NCI-H446 treated with DMSO at 0.1 percent for 48 hours (cell line): ENCODE results near the gene CD69.

Experiments used
- DNase-seq: peaks from one replicate; lab custom pipeline; 2025; lab: John Stamatoyannopoulos, UW

Gene CD69

DNA sequence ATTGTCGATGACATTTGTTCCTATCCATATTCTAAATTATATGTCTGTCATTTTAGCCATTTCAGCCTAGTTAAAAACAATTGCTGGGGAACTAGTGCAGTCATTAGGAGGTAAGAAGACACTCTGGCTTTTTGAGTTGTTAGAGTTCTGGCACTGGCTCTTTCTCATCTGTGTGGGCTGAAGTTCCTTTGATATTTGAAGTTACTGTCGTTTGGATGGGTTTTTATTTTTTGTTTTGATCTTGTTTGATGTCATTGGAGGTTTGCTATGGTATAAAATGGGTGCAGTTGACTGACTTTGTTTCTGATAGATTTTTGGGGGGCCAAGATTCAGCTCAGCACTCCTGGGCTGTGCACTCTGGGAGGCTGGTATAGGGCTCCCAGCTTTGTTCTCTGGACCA is 20.7 kb upstream of the CD69 start:
- no peak for DNase-seq

- no peak for DNase-seq
Observed at GRCh38 chr12:9779209-9779608, 18.5 kb upstream of the CD69 start.

DNA sequence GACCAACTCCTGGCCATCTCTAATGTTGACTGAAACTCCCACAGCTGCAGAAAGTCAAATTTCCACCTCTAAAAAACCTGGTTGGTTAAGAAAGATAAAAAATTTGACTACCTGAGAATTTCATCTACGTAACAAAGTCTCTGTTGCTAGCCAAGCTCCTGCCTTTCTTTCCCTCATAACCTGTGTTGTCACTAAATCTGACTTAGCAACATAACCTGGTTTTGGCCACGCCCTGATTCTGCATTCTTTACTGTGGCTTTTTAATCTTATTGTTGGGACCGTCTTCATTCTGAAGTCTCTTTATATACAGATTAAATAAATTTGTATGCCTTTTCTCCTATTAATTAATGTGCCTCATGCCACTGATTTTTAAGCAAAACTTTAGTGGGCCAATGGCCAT is 16.1 kb upstream of the CD69 start:
- DNase-seq: no peak

- DNase-seq: no peak
Observed at GRCh38 chr12:9773216-9773877, 12.6 kb upstream of the CD69 start.

DNA sequence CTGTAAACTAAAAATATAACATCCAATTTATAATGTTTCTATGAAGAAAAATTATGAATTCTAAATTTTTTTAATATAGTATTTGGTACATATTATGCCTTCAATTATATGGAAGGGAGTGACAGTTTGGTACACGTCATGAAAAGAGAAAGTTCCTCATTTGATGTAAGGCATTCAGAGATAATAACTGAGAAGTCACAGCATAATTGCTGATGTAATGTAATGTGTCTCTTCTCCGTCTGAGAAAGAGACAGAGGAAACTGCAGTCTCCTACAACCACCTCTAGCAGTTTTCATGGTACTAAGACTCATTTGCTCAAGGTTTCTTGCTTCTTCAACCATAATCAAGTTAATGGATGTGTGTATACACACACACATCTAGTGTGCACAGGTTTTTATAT is 2.3 kb upstream of the CD69 start:
- DNase-seq: no peak

- no peak for DNase-seq
Observed at GRCh38 chr12:9762369-9762768, 1.7 kb upstream of the CD69 start.

GRCh38 chr12:9761419-9761781 is 699 bp upstream of the CD69 start:
- no peak for DNase-seq

DNA sequence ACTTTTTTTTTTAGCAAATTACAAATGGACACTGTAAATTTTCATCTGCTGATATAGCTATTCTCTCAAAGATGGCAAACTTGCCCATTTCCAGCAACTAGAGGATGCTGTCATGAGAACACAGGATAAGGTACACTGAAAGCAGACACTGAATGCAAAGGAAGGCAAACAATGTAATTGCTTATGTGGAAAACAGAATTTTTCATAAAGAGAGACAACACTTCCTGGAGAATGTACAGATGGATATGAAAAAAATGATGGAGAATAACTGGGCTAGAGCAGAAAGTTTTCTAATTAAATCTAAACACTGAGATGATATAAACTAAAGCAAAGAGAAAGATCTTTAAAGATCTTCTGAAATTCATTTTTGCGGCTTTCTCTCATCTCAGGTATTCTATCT is 581 bp downstream of the CD69 start:
- DNase-seq: no peak

DNA sequence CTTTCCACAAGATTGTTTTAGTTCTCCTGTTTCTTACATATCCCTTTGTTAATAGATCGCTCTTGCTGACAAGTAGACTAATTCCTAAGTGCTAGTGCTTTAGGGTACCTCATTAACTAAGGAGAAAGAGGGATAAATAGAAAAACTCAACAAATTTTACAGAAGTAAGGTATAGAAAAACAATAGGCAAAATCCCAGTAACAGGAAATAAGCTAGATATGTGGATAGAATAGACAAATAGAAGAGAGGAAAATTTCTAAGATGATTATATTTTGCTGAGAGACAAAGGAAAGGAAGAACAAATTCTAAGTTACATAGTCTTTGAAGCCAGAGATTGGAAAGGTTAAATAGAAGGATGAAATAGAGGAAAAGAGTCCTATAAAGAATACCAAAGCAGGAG is 1.0 kb downstream of the CD69 start:
- DNase-seq: no peak

GRCh38 chr12:9758119-9758518 is 2.6 kb downstream of the CD69 start:
- DNase-seq: no peak

DNA sequence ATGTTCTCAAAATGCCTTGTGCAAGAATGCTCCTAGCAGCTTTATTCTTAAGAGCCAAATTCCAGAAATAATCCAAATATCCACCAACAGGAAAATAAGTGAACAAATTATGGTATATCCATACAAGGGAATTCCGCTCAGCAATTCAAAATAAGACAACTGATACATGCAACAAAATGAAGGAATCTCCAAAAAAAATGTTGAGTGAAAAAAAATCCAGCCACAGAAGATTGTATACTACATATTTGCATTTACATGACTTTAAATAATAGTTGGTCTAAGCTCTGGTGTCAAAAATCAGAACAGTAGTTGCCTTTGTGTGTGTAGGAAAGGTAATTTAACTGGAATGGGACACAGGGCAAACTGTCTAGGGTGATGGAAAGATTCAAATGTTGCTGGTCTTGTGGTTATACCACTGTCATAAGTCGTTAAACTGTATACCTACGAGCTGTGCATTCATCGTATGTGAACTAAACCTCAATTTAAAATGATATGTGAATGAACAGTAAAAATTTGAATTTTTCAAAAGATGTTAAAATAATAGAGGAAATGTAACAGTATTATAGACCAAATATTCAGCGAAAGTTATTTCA is 3.2 kb downstream of the CD69 start:
- DNase-seq: no peak

DNA sequence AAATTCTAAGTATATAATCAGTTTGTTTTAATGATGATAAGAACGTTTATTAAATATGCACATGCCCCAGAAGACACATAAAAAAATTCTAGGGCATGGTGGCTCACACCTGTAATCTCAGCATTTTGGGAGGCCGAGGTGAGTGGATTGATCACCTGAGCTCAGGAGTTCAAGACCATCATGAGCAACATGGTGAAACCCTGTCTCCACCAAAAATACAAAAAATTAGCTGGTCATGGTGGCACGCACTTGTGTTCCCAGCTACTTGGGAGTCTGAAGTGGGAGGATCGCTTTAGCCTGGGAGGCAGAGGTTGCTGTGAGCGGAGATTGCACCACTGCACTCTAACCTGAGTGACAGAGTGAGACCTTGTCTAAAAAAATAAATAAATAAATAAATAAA is 4.0 kb downstream of the CD69 start:
- no peak for DNase-seq

DNA sequence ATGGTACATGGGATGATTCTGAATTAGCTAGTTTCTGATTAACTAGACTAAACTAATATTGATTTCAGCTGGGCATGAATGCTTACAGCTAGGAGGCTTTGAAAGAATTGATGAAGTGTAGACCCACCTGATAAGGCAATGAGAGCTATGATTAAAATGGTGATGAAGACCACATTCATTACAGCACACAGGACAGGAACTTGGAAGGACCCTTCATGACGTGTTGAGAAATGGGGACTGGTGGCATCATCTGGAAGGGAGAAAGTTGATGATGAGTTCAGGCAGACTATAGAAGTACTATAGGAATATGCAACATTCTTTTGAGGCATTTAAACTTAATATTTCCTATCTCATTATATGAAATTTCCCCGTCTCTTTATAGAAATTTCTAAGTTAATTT is 4.5 kb downstream of the CD69 start:
- no peak for DNase-seq

DNA sequence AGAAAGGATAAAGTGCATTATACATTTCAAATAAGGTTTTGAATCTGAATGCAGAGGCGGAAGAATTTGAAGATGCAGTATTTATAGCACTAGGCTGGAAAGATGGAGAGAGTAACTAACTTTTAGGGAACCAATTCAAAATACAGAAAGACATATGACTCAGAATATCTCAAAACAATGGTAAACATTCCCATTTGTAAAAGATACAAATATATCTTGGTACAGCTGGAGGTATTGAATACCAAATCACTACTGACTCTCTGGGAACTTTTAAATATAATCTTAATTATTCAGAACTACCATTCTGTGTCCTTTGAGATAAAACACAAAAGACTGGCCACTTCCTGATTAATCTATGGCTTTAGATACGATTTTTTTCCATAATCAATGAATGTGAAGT is 5.1 kb downstream of the CD69 start:
- DNase-seq: no peak

DNA sequence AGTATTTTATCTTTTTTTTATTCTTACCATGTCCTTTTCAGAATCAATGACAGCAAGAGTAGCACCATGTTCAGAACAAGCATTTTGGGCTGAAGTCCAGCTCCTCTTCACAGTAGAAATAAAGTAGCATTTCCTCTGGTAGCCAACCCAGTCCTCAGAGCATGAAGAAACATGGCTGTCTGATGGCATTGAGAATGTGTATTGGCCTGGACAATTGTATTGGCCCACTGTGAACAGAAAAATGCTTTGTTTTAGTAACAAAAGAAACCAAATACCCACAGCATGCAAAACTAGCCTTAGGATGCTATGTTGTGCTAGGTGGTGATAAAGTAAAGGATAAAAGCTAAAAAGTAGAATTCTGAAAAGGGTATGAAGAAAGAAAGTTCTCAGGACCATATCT is 5.7 kb downstream of the CD69 start:
- DNase-seq: no peak

- DNase-seq: no peak
Observed at GRCh38 chr12:9754099-9754927, 6.4 kb downstream of the CD69 start.

DNA sequence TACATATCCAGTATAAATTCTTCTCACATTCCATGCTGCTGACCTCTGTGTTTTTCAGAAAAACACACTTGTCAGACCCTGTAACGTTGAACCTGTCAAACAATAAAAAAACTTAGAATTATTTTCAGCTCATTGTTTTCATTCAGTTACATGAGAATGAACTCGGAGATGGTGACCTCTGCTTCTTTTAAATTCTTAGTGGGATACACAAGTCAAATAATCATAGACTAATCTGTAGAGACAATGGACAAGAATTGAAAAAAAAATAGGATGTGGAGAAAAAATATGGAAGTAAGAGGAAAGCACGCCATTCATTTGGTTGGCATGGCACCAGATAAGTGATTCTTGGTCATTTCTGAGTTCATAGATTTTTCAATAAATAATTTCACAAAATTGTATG is 7.2 kb downstream of the CD69 start:
- no peak for DNase-seq

- no peak for DNase-seq
Observed at GRCh38 chr12:9753073-9753472, 7.6 kb downstream of the CD69 start.

- no peak for DNase-seq
Observed at GRCh38 chr12:9752145-9752933, 8.4 kb downstream of the CD69 start.

- DNase-seq: no peak
Observed at GRCh38 chr12:9751204-9752144, 9.2 kb downstream of the CD69 start.
